Neuronal stem cell (in vitro differentiated cells): ENCODE measurements around the gene TMEM129.

ENCODE experiments used
- DNase-seq: peaks from one replicate; pipeline ENCODE4 v3.0.0-alpha.2; 2013; ENCODE audit warnings: low spot score
- H2AFZ ChIP-seq: one replicate; pipeline ENCODE4 v1.6.1; 2013; ENCODE audit warnings: mild to moderate bottlenecking, low read length, inconsistent platforms
- H2AK5ac ChIP-seq: 2 replicates; pipeline ENCODE4 v1.6.1; 2013; ENCODE audit warnings: low read depth, mild to moderate bottlenecking, inconsistent platforms, low read length, moderate library complexity, mixed read lengths
- H2BK120ac ChIP-seq: 2 replicates; pipeline ENCODE4 v1.6.1; 2013; ENCODE audit warnings: low read depth, mild to moderate bottlenecking, inconsistent platforms, low read length, moderate library complexity, mixed read lengths
- H2BK12ac ChIP-seq: one replicate; pipeline ENCODE4 v1.6.1; 2013; ENCODE audit warnings: low read length, inconsistent platforms
- H2BK15ac ChIP-seq: 2 replicates; pipeline ENCODE4 v1.6.1; 2013; ENCODE audit warnings: mild to moderate bottlenecking, low read length, inconsistent platforms, mixed read lengths
- H2BK5ac ChIP-seq: one replicate; pipeline ENCODE4 v1.6.1; 2013; ENCODE audit warnings: inconsistent platforms, mild to moderate bottlenecking, low read length, moderate library complexity
- H3K14ac ChIP-seq: one replicate; pipeline ENCODE4 v1.6.1; 2013; ENCODE audit warnings: low read length, inconsistent platforms
- H3K18ac ChIP-seq: 2 replicates; pipeline ENCODE4 v1.6.1; 2013; ENCODE audit warnings: low read length, inconsistent platforms
- H3K23ac ChIP-seq: 2 replicates; pipeline ENCODE4 v1.6.1; 2013; ENCODE audit warnings: low read depth, mild to moderate bottlenecking, mixed read lengths, low read length, inconsistent platforms; ENCODE audit not compliant: poor library complexity
- H3K27ac ChIP-seq: replicated peaks from 3 replicates; pipeline ENCODE4 v1.5.1; 2013; ENCODE audit warnings: low read length, inconsistent platforms
- H3K27me3 ChIP-seq, 3 experiments: 2 replicates each; pipeline ENCODE4 v1.6.1; 2013; ENCODE audit warnings: low read length in 3 of 3, mild to moderate bottlenecking in 2 of 3, inconsistent platforms in 1 of 3, low read depth in 1 of 3, mixed read lengths in 1 of 3, moderate library complexity in 1 of 3; ENCODE audit not compliant: control insufficient read depth in 3 of 3, insufficient read depth in 3 of 3
- H3K36me3 ChIP-seq, 2 donors: replicated peaks in 1 of 2; 2 replicates each; pipeline ENCODE4 v1.6.1; 2013; ENCODE audit warnings: low read length in 2 of 2; ENCODE audit not compliant: control insufficient read depth in 2 of 2, insufficient read depth in 2 of 2
- H3K4ac ChIP-seq: 2 replicates; pipeline ENCODE4 v1.6.1; 2013; ENCODE audit warnings: inconsistent platforms, mild to moderate bottlenecking, low read length, moderate library complexity
- H3K4me1 ChIP-seq, 2 donors: 1 replicate in 1 of 2; 2 replicates in 1 of 2; pipeline ENCODE4 v1.6.1; 2013; ENCODE audit warnings: low read length in 2 of 2, low read depth in 1 of 2; ENCODE audit not compliant: control insufficient read depth in 2 of 2, insufficient read depth in 1 of 2
- H3K4me2 ChIP-seq: one replicate; pipeline ENCODE4 v1.6.1; 2013; ENCODE audit warnings: mild to moderate bottlenecking, low read length, inconsistent platforms; ENCODE audit not compliant: insufficient read depth, poor library complexity, severe bottlenecking
- H3K4me3 ChIP-seq, 2 donors: 2 replicates each; pipeline ENCODE4 v1.5.1; 2013; ENCODE audit warnings: low read length in 2 of 2, mild to moderate bottlenecking in 2 of 2, inconsistent platforms in 1 of 2, moderate library complexity in 1 of 2
- H3K79me1 ChIP-seq: one replicate; pipeline ENCODE4 v1.6.1; 2013; ENCODE audit warnings: low read depth, mild to moderate bottlenecking, inconsistent platforms, low read length, moderate library complexity
- H3K9ac ChIP-seq: one replicate; pipeline ENCODE4 v1.6.1; 2013; ENCODE audit warnings: mild to moderate bottlenecking, low read depth, low read length, inconsistent platforms; ENCODE audit not compliant: poor library complexity
- H3K9me3 ChIP-seq, 2 donors: replicated peaks in 1 of 2; 2 replicates each; pipeline versions ENCODE3 to v1.6.1; 2013; ENCODE audit warnings: low read length in 2 of 2, mild to moderate bottlenecking in 2 of 2, inconsistent platforms in 1 of 2, low read depth in 1 of 2, mixed read lengths in 1 of 2, moderate library complexity in 1 of 2; ENCODE audit not compliant: control insufficient read depth in 2 of 2, insufficient read depth in 1 of 2
- H4K8ac ChIP-seq: one replicate; pipeline ENCODE4 v1.6.1; 2013; ENCODE audit warnings: low read depth, mild to moderate bottlenecking, inconsistent platforms, low read length, moderate library complexity
- H4K91ac ChIP-seq: one replicate; pipeline ENCODE4 v1.6.1; 2013; ENCODE audit warnings: low read length, low read depth, mild to moderate bottlenecking, inconsistent platforms; ENCODE audit not compliant: poor library complexity
- WGBS, 2 donors: extraction: QIAGEN DNeasy Blood & Tissue Kit; methylation state at CpG; one replicate each; pipeline ENCODE4 v1.1.7; 2013; ENCODE audit warnings: missing lambda C conversion rate in 2 of 2, mixed read lengths in 1 of 2; ENCODE audit not compliant: insufficient read length in 2 of 2, insufficient replicate concordance in 1 of 2; ENCODE audit errors: extremely low coverage in 2 of 2; 5-methylcytosine and 5-hydroxymethylcytosine counted together

The TMEM129 gene

DNA sequence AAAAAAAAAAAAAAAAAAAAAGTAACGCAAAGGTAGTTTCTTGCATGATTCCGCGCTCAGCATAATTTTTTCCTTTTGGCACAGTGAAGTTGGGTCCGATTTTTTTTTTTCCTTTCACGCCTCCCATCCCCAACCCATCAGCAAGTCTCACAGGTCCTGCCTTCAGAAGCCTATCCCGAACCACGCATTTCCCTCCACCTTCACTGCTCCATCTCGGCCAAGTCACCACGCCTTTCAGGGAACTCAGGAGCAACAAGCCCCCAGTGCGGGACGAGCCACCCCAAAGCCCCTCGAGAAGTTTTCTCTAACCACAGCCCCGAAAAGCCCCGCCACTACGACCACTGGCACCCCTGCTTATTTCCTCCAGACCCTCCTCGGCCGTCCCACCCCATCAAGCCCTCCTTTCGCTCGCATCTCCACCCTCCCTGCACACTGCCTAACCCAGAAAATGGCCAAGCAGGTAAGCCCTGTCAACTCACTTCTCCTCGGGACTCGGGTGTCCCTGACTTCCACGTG lies 10.0 kb downstream of the TMEM129 start:
- H3K9ac ChIP-seq, result peak overlapping the region; percentile 97
- peak overlapping the region; percentile 84 for H3K4me2 ChIP-seq
- peak overlapping the region; percentile 99 for H2AK5ac ChIP-seq
- H2BK120ac ChIP-seq, result no peak overlapping the region
- H2BK15ac ChIP-seq, result peak overlapping the region; percentile 91
- H2AFZ ChIP-seq, result peak overlapping the region; percentile 99
- H3K36me3 ChIP-seq, result peaks cover 11 to 59% of the 10 kb centered on the region in 2 donors
- no CpG with 5 or more reads among the region's 22 CpGs for WGBS, 2 donors
- H3K18ac ChIP-seq, result peak overlapping the region; percentile 99
- no peak overlapping the region for H4K8ac ChIP-seq
- H3K27ac ChIP-seq, result no peak overlapping the region
- H4K91ac ChIP-seq, result no peak overlapping the region
- H3K4me3 ChIP-seq, result peak overlapping the region; percentile 93 to 95
- no peak overlapping the region for H2BK12ac ChIP-seq
- H3K14ac ChIP-seq, result peak overlapping the region; percentile 94
- no peaks in the 10 kb centered on the region for H3K9me3 ChIP-seq
- H3K4me1 ChIP-seq, result peaks cover 13 to 16% of the 10 kb centered on the region in 2 donors
- H3K79me1 ChIP-seq, result peaks cover 9% of the 10 kb centered on the region
- H3K23ac ChIP-seq, result peak overlapping the region; percentile 83
- H3K4ac ChIP-seq, result no peak overlapping the region
- peak overlapping the region; percentile 96 for H2BK5ac ChIP-seq
- no peak for DNase-seq
- no peaks in the 10 kb centered on the region for H3K27me3 ChIP-seq

- peaks cover 5 to 63% of the 10 kb centered on the region in 2 donors for H3K36me3 ChIP-seq
- no CpG with 5 or more reads among the region's 1 CpG for WGBS, 2 donors
- no peak overlapping the region for H3K4me3 ChIP-seq
These were observed 12.5 kb downstream of the TMEM129 start for GRCh38 chr4:1708581-1708980.

DNA sequence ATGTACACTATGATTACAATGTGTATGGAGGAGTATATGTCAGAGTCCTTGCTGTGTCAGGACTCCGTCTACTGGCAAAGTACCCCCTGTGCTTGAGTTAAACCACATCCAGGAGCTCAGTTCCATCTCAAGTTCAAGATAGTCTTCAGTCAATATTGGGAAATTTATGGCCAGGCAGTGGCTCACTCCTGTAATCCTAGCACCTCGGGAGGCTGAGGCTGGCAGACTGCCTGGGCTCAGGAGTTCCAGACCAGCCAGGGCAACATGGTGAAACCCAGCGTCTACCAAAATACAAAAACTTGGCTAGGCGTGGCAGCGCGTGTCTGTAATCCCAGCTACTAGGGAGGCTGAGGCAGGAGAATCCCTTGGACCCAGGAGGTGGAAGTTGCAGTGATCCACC lies 14.8 kb downstream of the TMEM129 start:
- Histone ChIP-seq H3K14ac (no peak overlapping the region), H2BK120ac (no peak overlapping the region), H3K27me3 (no peaks in the 10 kb centered on the region), H2AK5ac (no peak overlapping the region), H3K4me1 (peaks cover 5 to 7% of the 10 kb centered on the region in 2 donors), H4K91ac (no peak overlapping the region), H3K79me1 (peaks cover 5% of the 10 kb centered on the region), H3K4ac (no peak overlapping the region), H2BK15ac (no peak overlapping the region), H3K4me2 (no peak overlapping the region), H3K9me3 (no peaks in the 10 kb centered on the region), H3K18ac (no peak overlapping the region), H3K23ac (no peak overlapping the region), H2BK12ac (no peak overlapping the region), H2BK5ac (no peak overlapping the region), H4K8ac (no peak overlapping the region), H3K36me3 (peaks cover 15 to 85% of the 10 kb centered on the region in 2 donors), H2AFZ (no peak overlapping the region), H3K4me3 (no peak overlapping the region), H3K27ac (no peak overlapping the region), H3K9ac (no peak overlapping the region)
- no CpG with 5 or more reads among the region's 6 CpGs for WGBS, 2 donors
- DNase-seq, result no peak

More at GRCh38 chr4:1708581-1708980, 12.5 kb downstream of the TMEM129 start:
- Histone ChIP-seq H3K79me1 (peaks cover 8% of the 10 kb centered on the region), H2BK120ac (no peak overlapping the region), H3K9ac (no peak overlapping the region), H2BK12ac (no peak overlapping the region), H4K8ac (no peak overlapping the region), H2BK15ac (no peak overlapping the region), H3K18ac (no peak overlapping the region), H4K91ac (no peak overlapping the region), H2AK5ac (no peak overlapping the region), H3K14ac (no peak overlapping the region), H2BK5ac (no peak overlapping the region), H3K4ac (no peak overlapping the region), H3K4me1 (peaks cover 12 to 13% of the 10 kb centered on the region in 2 donors), H3K4me2 (no peak overlapping the region), H3K23ac (no peak overlapping the region), H3K9me3 (no peaks in the 10 kb centered on the region), H3K27ac (no peak overlapping the region), H2AFZ (no peak overlapping the region), H3K27me3 (no peaks in the 10 kb centered on the region)
- no peak for DNase-seq

- Histone ChIP-seq H2BK12ac (no peak overlapping the region), H2AFZ (no peak overlapping the region), H3K79me1 (peaks cover 2% of the 10 kb centered on the region), H3K4me2 (no peak overlapping the region), H3K4ac (no peak overlapping the region), H3K36me3 (peaks cover 16 to 91% of the 10 kb centered on the region in 2 donors), H3K18ac (no peak overlapping the region), H2BK120ac (no peak overlapping the region), H3K9ac (no peak overlapping the region), H4K91ac (no peak overlapping the region), H2BK15ac (no peak overlapping the region), H4K8ac (no peak overlapping the region), H3K4me1 (peaks cover 1 to 3% of the 10 kb centered on the region in 2 donors), H3K27ac (no peak overlapping the region), H3K4me3 (no peak overlapping the region), H3K9me3 (no peaks in the 10 kb centered on the region), H2AK5ac (no peak overlapping the region), H3K27me3 (no peaks in the 10 kb centered on the region), H3K23ac (no peak overlapping the region), H2BK5ac (no peak overlapping the region), H3K14ac (no peak overlapping the region)
- no CpG with 5 or more reads among the region's 6 CpGs for WGBS, 2 donors
- no peak for DNase-seq
These were observed 15.4 kb downstream of the TMEM129 start for GRCh38 chr4:1705732-1706131.
